G401 (cell line): Measurements from ENCODE around the gene TMEM53. TPM values are rescaled to one million over a fixed set of nuclear protein-coding genes. Genes with fewer than 3 reads are reported as not detected.

Experiments used
- DNase-seq: peaks from one replicate; pipeline ENCODE4 v3.0.0-alpha.2; 2015; ENCODE audit warnings: low spot score
- in situ Hi-C: cut with HindIII; loops from 2 replicates; pipeline ENCODE4 v1.10.0; 2016; ENCODE audit warnings: low sequenced_read_pairs, mixed read lengths
- total RNA-seq: library from RNA; depleted of rRNA; stranded (reverse); fragments of >200 nt; shearing (Covaris generic); gene quantifications from 2 replicates; pipeline ENCODE4 v1.2.3, GENCODE V29; 2014; rRNA removed

The TMEM53 gene
- total RNA-seq, result 17.7 and 23.1 TPM in 2 replicates

DNA sequence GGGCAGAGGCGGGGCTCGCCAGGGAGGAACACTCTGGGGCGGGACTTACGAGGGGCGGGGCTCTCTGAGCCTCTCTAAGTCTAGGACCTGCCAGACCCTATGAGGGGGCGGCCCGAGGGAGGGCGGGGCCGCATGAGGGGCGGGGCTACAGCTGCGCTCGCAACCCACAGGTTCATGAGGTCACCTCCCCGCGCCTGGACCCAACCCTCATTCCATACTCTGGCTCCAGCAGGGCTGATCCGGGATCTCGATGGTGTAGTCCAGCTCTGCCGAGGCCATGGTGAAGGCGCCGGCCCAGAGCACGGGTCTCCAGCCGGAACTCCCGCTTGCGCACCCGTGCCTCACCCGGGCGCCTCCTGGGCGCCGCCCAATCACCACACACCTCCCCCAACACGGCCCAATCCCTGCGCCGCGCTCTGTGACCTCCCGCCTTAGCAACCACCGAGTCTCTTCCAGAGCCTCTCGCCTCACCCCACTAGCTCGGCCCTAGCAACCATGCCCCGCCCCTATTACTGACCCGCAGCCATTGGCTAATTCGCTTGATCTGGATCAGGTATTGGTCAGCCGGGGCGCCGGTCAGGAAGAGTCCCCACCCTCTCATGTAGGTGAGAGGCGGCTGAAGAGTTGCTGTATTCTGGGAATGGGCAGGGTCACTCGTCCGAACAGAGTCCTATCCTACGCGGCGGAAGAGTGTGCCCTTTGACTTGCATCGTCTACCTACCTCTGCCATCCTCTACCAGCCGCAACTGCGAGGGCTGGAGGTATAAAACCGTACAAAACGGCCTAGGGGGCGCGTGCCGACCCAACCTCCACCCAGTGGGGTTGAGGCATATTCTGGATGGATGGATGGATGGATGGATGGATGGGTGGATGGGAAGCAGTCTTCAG lies at the start of gene TMEM53, which contains the start of gene ARMH1:
Gene TMEM53 (minus strand): TSS at position 369 of the 888 bp plus-strand sequence. CDS start 90 bp downstream, at position 279.
Gene ARMH1 (plus strand): TSS at position 602 of the 888 bp plus-strand sequence. CDS start 14,984 bp downstream, outside the sequence.
- in situ Hi-C loops, result no loop called here
- DNase-seq, result peak; percentile 99

DNA sequence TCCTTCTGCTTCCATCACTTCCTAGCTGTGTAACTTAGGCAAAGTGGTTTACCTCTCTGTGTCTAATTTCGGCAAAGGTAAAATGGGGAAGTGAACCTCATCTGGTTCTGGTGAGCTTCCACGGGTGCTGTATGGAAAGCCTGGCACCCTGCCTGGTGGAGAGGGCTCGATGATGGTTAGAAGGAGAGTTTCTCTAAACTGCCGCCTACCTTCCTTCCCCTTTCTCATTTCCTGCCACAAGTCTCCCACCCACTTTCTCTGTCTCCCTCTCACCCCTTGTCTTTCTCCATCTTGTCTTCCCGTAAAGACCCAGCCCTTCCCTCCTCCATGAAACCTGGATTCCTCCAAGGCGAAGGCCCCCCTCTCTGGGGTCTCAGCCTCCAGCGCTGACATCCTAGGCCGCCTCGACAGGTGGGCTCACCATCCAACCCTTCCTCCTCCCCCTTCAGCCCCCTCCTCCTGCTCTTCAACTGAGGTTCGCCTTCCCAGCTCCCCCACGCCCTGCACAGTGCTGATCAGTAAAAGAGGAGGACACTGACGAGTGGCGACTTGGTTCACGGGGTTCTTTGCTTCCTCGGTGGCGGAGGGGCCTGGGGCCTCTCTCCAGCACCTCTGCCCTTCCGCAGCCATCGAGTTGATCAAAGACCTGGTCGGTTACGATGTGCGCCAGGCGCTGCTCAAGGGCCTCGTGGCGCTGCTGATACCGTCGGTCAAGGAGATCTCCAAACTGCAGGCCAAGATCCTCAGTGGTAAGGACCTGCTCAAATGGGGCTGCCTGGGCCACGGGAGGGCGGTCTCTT lies 49.4 kb upstream of the TMEM53 start:
- no peak for DNase-seq
- in situ Hi-C loops, result no loop called here

GRCh38 chr1:44723064-44723463 lies 48.8 kb upstream of the TMEM53 start:
- in situ Hi-C loops, result no loop called here
- DNase-seq, result no peak

- in situ Hi-C loops, result no loop called here
- peak; percentile 77 for DNase-seq
Observed at GRCh38 chr1:44721485-44722361, 47.4 kb upstream of the TMEM53 start.

GRCh38 chr1:44720281-44720680 lies 46.0 kb upstream of the TMEM53 start:
- in situ Hi-C loops, result no loop called here
- DNase-seq, result no peak

GRCh38 chr1:44719318-44719717 lies 45.0 kb upstream of the TMEM53 start:
- in situ Hi-C loops, result no loop called here
- no peak for DNase-seq

- no peak for DNase-seq
- in situ Hi-C loops, result no loop called here
Observed at GRCh38 chr1:44718091-44718490, 43.8 kb upstream of the TMEM53 start.

DNA sequence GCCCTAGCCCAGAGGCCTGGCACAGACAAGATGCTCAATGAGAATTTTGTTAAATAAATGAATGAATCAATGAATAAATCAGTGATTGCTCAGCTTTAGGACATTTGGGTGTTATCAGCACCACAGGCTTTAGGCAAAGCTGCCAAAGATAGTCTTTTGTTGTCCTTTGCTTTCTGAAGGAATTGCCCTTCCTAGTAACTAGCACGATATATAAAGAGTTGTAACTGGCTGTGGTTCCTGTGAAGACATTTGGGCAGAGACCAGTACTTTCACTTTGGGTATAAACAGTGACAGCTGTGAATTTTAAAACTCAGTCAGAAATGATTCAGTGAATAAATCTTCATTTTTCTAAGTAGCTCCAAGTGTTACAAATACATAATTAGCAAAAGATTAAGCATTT lies 43.4 kb upstream of the TMEM53 start:
- no peak for DNase-seq
- in situ Hi-C loops, result no loop called here

DNA sequence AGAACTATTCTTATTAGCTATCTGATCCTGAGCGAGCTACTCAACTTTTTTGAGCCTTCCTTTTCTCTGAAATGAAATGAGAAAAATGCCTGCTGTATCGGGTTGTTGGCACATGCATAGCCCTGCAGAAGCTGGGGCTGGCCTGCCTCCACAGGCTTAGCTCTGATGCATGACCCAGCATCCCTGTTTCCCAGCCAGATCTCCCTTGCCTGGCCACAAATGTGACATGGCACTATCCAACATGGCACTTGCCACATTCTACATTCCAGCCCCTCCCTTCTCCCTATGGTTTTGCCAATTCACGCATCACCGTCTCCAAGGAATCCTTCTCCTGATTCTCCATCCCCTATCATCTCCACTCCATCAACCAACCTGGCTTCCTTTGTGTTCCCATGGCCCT lies 42.9 kb upstream of the TMEM53 start:
- in situ Hi-C loops, result no loop called here
- no peak for DNase-seq

- in situ Hi-C loops, result no loop called here
- DNase-seq, result peak; percentile 84
Observed at GRCh38 chr1:44714944-44715571, 40.8 kb upstream of the TMEM53 start.

DNA sequence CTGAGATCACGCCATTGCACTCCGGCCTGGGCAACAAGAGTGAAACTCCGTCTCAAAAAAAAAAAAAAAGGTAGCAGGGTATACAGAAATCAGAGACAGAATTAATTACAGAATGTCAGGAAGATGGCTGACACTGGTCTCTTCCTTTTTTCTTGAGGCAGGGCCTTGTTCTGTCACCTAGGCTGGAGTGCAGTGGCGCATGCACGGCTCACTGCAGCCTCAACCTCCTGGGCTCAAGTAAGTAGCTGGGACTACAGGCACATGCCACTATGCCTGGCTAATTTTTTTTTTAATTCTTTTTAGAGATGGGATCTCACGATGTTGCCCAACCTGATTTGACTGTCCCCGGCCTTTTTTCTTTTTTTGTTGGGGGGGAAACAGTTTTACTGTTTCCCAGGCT lies 40.3 kb upstream of the TMEM53 start:
- DNase-seq, result no peak
- in situ Hi-C loops, result no loop called here

DNA sequence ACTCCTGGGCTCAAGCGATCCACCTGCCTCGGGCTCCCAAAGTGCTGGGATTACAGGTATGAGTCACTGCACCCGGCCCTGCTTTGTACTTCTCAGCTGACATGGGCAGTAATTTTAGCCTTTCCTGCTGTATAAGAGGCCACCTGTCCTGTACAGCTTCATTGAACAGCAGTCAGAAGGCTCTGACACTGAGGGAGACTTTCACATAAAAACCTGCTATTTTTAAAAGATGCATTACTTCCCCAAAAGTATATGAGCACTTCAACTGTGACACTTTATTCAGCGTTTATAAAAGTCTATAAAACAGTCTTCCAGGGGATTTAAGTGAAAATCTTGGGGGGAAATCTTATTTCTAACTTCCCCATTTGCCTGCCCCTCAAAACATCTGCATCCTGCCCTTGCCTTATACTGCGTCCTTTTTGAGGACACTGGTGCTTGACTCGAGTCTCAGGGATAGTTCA lies 39.1 kb upstream of the TMEM53 start:
- no peak for DNase-seq
- in situ Hi-C loops, result no loop called here

GRCh38 chr1:44707959-44708831 lies 33.9 kb upstream of the TMEM53 start:
- peak; percentile 11 for DNase-seq
- in situ Hi-C loops, result no loop called here

- in situ Hi-C loops, result no loop called here
- no peak for DNase-seq
Observed at GRCh38 chr1:44707112-44707881, 33.0 kb upstream of the TMEM53 start.

- in situ Hi-C loops, result no loop called here
- no peak for DNase-seq
Observed at GRCh38 chr1:44705938-44706337, 31.7 kb upstream of the TMEM53 start.

DNA sequence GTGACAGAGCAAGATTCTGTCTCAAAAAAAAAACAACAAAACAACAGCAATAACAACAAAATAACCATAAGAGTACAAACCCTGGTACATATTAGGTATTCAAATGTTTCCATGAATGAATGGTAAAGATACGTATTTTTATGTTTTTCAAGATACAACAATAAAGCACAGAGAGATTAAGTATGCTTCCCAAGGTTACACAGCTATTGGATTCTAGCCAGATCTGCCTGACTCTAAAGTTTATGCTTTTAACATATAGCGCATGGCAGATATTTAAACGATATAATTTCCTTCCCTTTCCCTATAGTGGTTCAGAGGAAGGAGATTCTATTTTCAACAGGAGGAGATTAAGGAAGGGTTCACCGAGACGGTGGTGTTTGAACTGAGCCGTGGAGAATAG lies 31.2 kb upstream of the TMEM53 start:
- in situ Hi-C loops, result no loop called here
- no peak for DNase-seq

GRCh38 chr1:44701141-44701573 lies 26.9 kb upstream of the TMEM53 start:
- no peak for DNase-seq
- in situ Hi-C loops, result no loop called here
